ENCODE results near the gene MYL6. TPM values are rescaled to one million over a fixed set of nuclear protein-coding genes. Genes with fewer than 3 reads are reported as not detected.

Gene MYL6
- total and polyA plus RNA-seq, 2 donors (not counting 3 experiments of a cell fraction or from before 2014, with no cell fraction given) = 2,543 to 8,470 TPM

- POLR2A ChIA-PET = no interaction called here
- TF ChIP-seq POLR2AphosphoS5 (IDR thresholded peaks at IDR 0.05; ENCODE audit: insufficient read depth, low read depth, low read length) (peak; percentile 56), POLR2A (IDR thresholded peaks at IDR 0.05; ENCODE audit: low read depth, low read length) (peak; percentile 50), CTCF (IDR thresholded peaks at IDR 0.05; ENCODE audit: extremely low read depth in 1 of 2, insufficient read depth in 1 of 2, low read depth in 1 of 2, low read length in 2 of 2) (no peak), FOS (IDR thresholded peaks at IDR 0.05; ENCODE audit: borderline replicate concordance, insufficient read depth, low read length) (peak; percentile 88), GATA2 (IDR thresholded peaks at IDR 0.05; ENCODE audit: insufficient read depth, insufficient read length, low read depth, low read length) (no peak), EZH2 (IDR thresholded peaks at IDR 0.05; ENCODE audit: borderline replicate concordance, low read depth, low read length, severe bottlenecking) (no peak), JUN (IDR thresholded peaks at IDR 0.05; ENCODE audit: borderline replicate concordance, insufficient read depth, insufficient read length, low read depth) (peak; percentile 35), MYC (IDR thresholded peaks at IDR 0.05; ENCODE audit: low read depth, low read length) (peak; percentile 79), MAX (IDR thresholded peaks at IDR 0.05; ENCODE audit: insufficient read depth, insufficient read length) (no peak)
- H3K79me2 ChIP-seq (ENCODE audit: control insufficient read depth, insufficient read depth, low read length) = peaks cover 4% of the 10 kb centered on the region
- no peaks in the 10 kb centered on the region for H4K20me1 ChIP-seq (replicated peaks; ENCODE audit: control insufficient read depth, extremely low read depth, insufficient read depth, low read length)
- H3K4me1 ChIP-seq (ENCODE audit: control insufficient read depth, extremely low read depth, insufficient read depth, low read length) = peaks cover 17% of the 10 kb centered on the region
- H3K36me3 ChIP-seq (ENCODE audit: control insufficient read depth in 2 of 2, extremely low read depth in 1 of 2, insufficient read depth in 2 of 2, low read length in 2 of 2) = peaks cover 0 to 7% of the 10 kb centered on the region in 2 experiments
- peak within 1 kb of the TSS; percentile 71 for H3K4me2 ChIP-seq (ENCODE audit: insufficient read depth, low read length)
- FAIRE-seq = peak; percentile 98
- DNase-seq (ENCODE audit: low read depth, low spot score) = peak; percentile 91
- H2AFZ ChIP-seq (ENCODE audit: low read depth, low read length) = peak within 1 kb of the TSS; percentile 63
- H3K9ac ChIP-seq (replicated peaks; ENCODE audit: extremely low read depth, insufficient read depth, low read length) = peak within 1 kb of the TSS; percentile 76
- no TSS peak for BruUV-seq (replicated peaks)
- CTCF ChIA-PET = interaction anchor here (1.4 to 1.8 kb wide), 3 partner anchors 9 to 37 kb away, joined by 4 to 5 read pairs (median 5); partner anchors contain the start of genes ESYT1 and SMARCC2
- peak within 1 kb of the TSS; percentile 51 for H3K27ac ChIP-seq (ENCODE audit: insufficient read depth, low read depth, low read length)
- peak within 1 kb of the TSS; percentile 60 to 78 (median 71) for H3K4me3 ChIP-seq (replicated peaks in 1 of 3; ENCODE audit: insufficient read depth in 1 of 3, low read depth in 1 of 3, low read length in 3 of 3)
- H3K9me1 ChIP-seq (replicated peaks; ENCODE audit: control insufficient read depth, extremely low read depth, insufficient read depth, low read length) = no peaks in the 10 kb centered on the region
- dilution Hi-C loops (cut with MboI; ENCODE audit: extremely low pct_ligation_motif_present, low sequenced_read_pairs) = no loop called here
- H3K9me3 ChIP-seq (replicated peaks; ENCODE audit: control insufficient read depth, insufficient read depth, low read length) = no peaks in the 10 kb centered on the region
- intact Hi-C loops (cut with micrococcal nuclease) = loop anchor here (1.0 kb wide), 1 partner anchor 24 kb away; the partner anchor contains the start of gene ESYT1
- no peaks in the 10 kb centered on the region for H3K27me3 ChIP-seq (ENCODE audit: control insufficient read depth in 2 of 2, insufficient read depth in 2 of 2, low read length in 2 of 2)
Observed at GRCh38 chr12:56152132-56152755, 5.9 kb upstream of the MYL6 start, which contains the start of gene MYL6B. TSS of gene MYL6B (plus strand) at chr12:56152587. CDS start at chr12:56153919, 1,332 bp downstream.
